Measurements from ENCODE around the gene MAPKAP1.

MAPKAP1 gene

GRCh38 chr9:125439434-125440272 is 267.4 kb downstream of the MAPKAP1 start:
- Mint-ChIP-seq H3K4me3 (no peak overlapping the region), H3K4me1 (no peaks in the 10 kb centered on the region), H3K27me3 (no peaks in the 10 kb centered on the region), H3K27ac (ENCODE audit: low read depth) (no peak overlapping the region), H3K36me3 (ENCODE audit: insufficient read depth) (peaks cover 12% of the 10 kb centered on the region), H3K9me3 (no peaks in the 10 kb centered on the region)
- ATAC-seq (replicated peaks; ENCODE audit: extremely low read depth, poor library complexity, severe bottlenecking) (no peak), DNase-seq (ENCODE audit: low spot score in 2 of 2) (no peak)

- DNase-seq (ENCODE audit: low spot score in 2 of 2) (no peak), ATAC-seq (replicated peaks; ENCODE audit: extremely low read depth, poor library complexity, severe bottlenecking) (no peak)
- no peak overlapping the region for H3K4me3 Mint-ChIP-seq
- peaks cover 10% of the 10 kb centered on the region for H3K36me3 Mint-ChIP-seq (ENCODE audit: insufficient read depth)
- H3K27me3 Mint-ChIP-seq = no peaks in the 10 kb centered on the region
- no peaks in the 10 kb centered on the region for H3K4me1 Mint-ChIP-seq
- H3K27ac Mint-ChIP-seq (ENCODE audit: low read depth) = no peak overlapping the region
- H3K9me3 Mint-ChIP-seq = no peaks in the 10 kb centered on the region
Measured at GRCh38 chr9:125438506-125439433, 268.2 kb downstream of the MAPKAP1 start.

- no peak for DNase-seq (ENCODE audit: low spot score in 2 of 2)
- no peak for ATAC-seq (replicated peaks; ENCODE audit: extremely low read depth, poor library complexity, severe bottlenecking)
- H3K9me3 Mint-ChIP-seq = no peaks in the 10 kb centered on the region
- H3K27ac Mint-ChIP-seq (ENCODE audit: low read depth) = no peak overlapping the region
- H3K4me3 Mint-ChIP-seq = no peak overlapping the region
- no peaks in the 10 kb centered on the region for H3K4me1 Mint-ChIP-seq
- peaks cover 7% of the 10 kb centered on the region for H3K36me3 Mint-ChIP-seq (ENCODE audit: insufficient read depth)
- no peaks in the 10 kb centered on the region for H3K27me3 Mint-ChIP-seq
Measured at GRCh38 chr9:125437771-125438221, 269.2 kb downstream of the MAPKAP1 start.

GRCh38 chr9:125436613-125437443 is 270.2 kb downstream of the MAPKAP1 start:
- no peaks in the 10 kb centered on the region for H3K9me3 Mint-ChIP-seq
- peaks cover 4% of the 10 kb centered on the region for H3K36me3 Mint-ChIP-seq (ENCODE audit: insufficient read depth)
- H3K27ac Mint-ChIP-seq (ENCODE audit: low read depth) = peak overlapping the region; percentile 12
- H3K4me3 Mint-ChIP-seq = no peak overlapping the region
- DNase-seq (ENCODE audit: low spot score in 2 of 2) (no peak), ATAC-seq (replicated peaks; ENCODE audit: extremely low read depth, poor library complexity, severe bottlenecking) (no peak)
- no peaks in the 10 kb centered on the region for H3K27me3 Mint-ChIP-seq
- H3K4me1 Mint-ChIP-seq = no peaks in the 10 kb centered on the region

GRCh38 chr9:125435776-125436612 is 271.0 kb downstream of the MAPKAP1 start:
- Mint-ChIP-seq H3K27ac (ENCODE audit: low read depth) (no peak overlapping the region), H3K36me3 (ENCODE audit: insufficient read depth) (peaks cover 1% of the 10 kb centered on the region), H3K27me3 (no peaks in the 10 kb centered on the region), H3K9me3 (no peaks in the 10 kb centered on the region), H3K4me1 (no peaks in the 10 kb centered on the region), H3K4me3 (no peak overlapping the region)
- ATAC-seq (replicated peaks; ENCODE audit: extremely low read depth, poor library complexity, severe bottlenecking) = no peak
- DNase-seq (ENCODE audit: low spot score in 2 of 2) = no peak

GRCh38 chr9:125434986-125435775 is 271.8 kb downstream of the MAPKAP1 start:
- ATAC-seq (replicated peaks; ENCODE audit: extremely low read depth, poor library complexity, severe bottlenecking) (no peak), DNase-seq (ENCODE audit: low spot score in 2 of 2) (no peak)
- Mint-ChIP-seq H3K9me3 (no peaks in the 10 kb centered on the region), H3K27me3 (no peaks in the 10 kb centered on the region), H3K27ac (ENCODE audit: low read depth) (no peak overlapping the region), H3K4me1 (no peaks in the 10 kb centered on the region), H3K4me3 (no peak overlapping the region), H3K36me3 (ENCODE audit: insufficient read depth) (peaks cover 1% of the 10 kb centered on the region)

GRCh38 chr9:125433461-125434011 is 273.5 kb downstream of the MAPKAP1 start:
- Mint-ChIP-seq H3K9me3 (no peaks in the 10 kb centered on the region), H3K27ac (ENCODE audit: low read depth) (no peak overlapping the region)

GRCh38 chr9:125432715-125433385 is 274.2 kb downstream of the MAPKAP1 start:
- H3K4me3 Mint-ChIP-seq = no peak overlapping the region
- DNase-seq (ENCODE audit: low spot score in 2 of 2) = no peak
- no peaks in the 10 kb centered on the region for H3K4me1 Mint-ChIP-seq
- H3K36me3 Mint-ChIP-seq (ENCODE audit: insufficient read depth) = no peaks in the 10 kb centered on the region
- no peak for ATAC-seq (replicated peaks; ENCODE audit: extremely low read depth, poor library complexity, severe bottlenecking)
- no peaks in the 10 kb centered on the region for H3K9me3 Mint-ChIP-seq
- no peaks in the 10 kb centered on the region for H3K27me3 Mint-ChIP-seq
- no peak overlapping the region for H3K27ac Mint-ChIP-seq (ENCODE audit: low read depth)

More at GRCh38 chr9:125433461-125434011, 273.5 kb downstream of the MAPKAP1 start:
- ATAC-seq (replicated peaks; ENCODE audit: extremely low read depth, poor library complexity, severe bottlenecking) (no peak), DNase-seq (ENCODE audit: low spot score in 2 of 2) (no peak)
- H3K36me3 Mint-ChIP-seq (ENCODE audit: insufficient read depth) = peaks cover 1% of the 10 kb centered on the region
- no peaks in the 10 kb centered on the region for H3K4me1 Mint-ChIP-seq
- no peaks in the 10 kb centered on the region for H3K27me3 Mint-ChIP-seq
- H3K4me3 Mint-ChIP-seq = no peak overlapping the region

- no peaks in the 10 kb centered on the region for H3K27me3 Mint-ChIP-seq
- H3K9me3 Mint-ChIP-seq = no peaks in the 10 kb centered on the region
- H3K27ac Mint-ChIP-seq (ENCODE audit: low read depth) = no peak overlapping the region
- ATAC-seq (replicated peaks; ENCODE audit: extremely low read depth, poor library complexity, severe bottlenecking) (no peak), DNase-seq (ENCODE audit: low spot score in 2 of 2) (no peak)
- no peak overlapping the region for H3K4me3 Mint-ChIP-seq
- H3K36me3 Mint-ChIP-seq (ENCODE audit: insufficient read depth) = no peaks in the 10 kb centered on the region
- H3K4me1 Mint-ChIP-seq = no peaks in the 10 kb centered on the region
Measured at GRCh38 chr9:125431741-125432271, 275.2 kb downstream of the MAPKAP1 start.

GRCh38 chr9:125431012-125431305 is 276.0 kb downstream of the MAPKAP1 start:
- no peaks in the 10 kb centered on the region for H3K9me3 Mint-ChIP-seq
- H3K4me3 Mint-ChIP-seq = no peak overlapping the region
- no peak for ATAC-seq (replicated peaks; ENCODE audit: extremely low read depth, poor library complexity, severe bottlenecking)
- no peak overlapping the region for H3K27ac Mint-ChIP-seq (ENCODE audit: low read depth)
- no peaks in the 10 kb centered on the region for H3K4me1 Mint-ChIP-seq
- no peak for DNase-seq (ENCODE audit: low spot score in 2 of 2)
- H3K36me3 Mint-ChIP-seq (ENCODE audit: insufficient read depth) = no peaks in the 10 kb centered on the region
- H3K27me3 Mint-ChIP-seq = no peaks in the 10 kb centered on the region

All from central memory CD8-positive, alpha-beta T cell (primary cell).